ENCODE data around the gene LAMA4.

DNA sequence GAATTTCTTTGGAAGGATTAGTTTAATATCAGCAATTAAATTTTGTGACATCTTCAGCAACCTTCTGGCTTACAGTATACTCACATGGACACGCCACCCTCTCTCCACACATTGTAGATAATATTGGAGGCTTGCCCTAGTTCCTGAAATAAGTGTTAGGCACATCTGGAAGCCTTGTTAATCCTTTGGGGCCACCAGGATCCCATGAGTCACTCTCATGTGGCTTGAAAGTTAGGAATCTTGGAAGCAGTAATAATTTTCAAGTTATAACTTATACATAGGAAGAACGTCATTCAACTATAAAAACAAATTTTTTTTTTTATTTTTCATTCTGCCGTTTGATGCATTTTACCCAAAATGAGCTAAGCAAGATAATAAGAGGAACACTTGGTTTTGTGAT lies 20.5 kb downstream of the LAMA4 start:
- TF ChIP-seq, protein P1, sequence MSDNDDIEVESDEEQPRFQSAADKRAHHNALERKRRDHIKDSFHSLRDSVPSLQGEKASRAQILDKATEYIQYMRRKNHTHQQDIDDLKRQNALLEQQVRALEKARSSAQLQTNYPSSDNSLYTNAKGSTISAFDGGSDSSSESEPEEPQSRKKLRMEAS (IDR thresholded peaks at IDR 0.05): no peak
- no peak for TF ChIP-seq EP300 (IDR thresholded peaks at IDR 0.05; ENCODE audit: borderline replicate concordance)
- no peak for TF ChIP-seq CREB1 (IDR thresholded peaks at IDR 0.05; ENCODE audit: low read depth)
- TF ChIP-seq, protein P2, sequence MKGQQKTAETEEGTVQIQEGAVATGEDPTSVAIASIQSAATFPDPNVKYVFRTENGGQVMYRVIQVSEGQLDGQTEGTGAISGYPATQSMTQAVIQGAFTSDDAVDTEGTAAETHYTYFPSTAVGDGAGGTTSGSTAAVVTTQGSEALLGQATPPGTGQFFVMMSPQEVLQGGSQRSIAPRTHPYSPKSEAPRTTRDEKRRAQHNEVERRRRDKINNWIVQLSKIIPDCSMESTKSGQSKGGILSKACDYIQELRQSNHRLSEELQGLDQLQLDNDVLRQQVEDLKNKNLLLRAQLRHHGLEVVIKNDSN (IDR thresholded peaks at IDR 0.05): no peak
- TF ChIP-seq TAF1 (IDR thresholded peaks at IDR 0.05; ENCODE audit: low read depth): no peak
- TF ChIP-seq CEBPB (IDR thresholded peaks at IDR 0.05): no peak
- TF ChIP-seq NFIC (IDR thresholded peaks at IDR 0.05): no peak
- TF ChIP-seq YY1 (IDR thresholded peaks at IDR 0.05; ENCODE audit: low read depth): no peak
- no peak for TF ChIP-seq FOXM1 (IDR thresholded peaks at IDR 0.05; ENCODE audit: borderline replicate concordance, low read depth)
- TF ChIP-seq, protein P3, sequence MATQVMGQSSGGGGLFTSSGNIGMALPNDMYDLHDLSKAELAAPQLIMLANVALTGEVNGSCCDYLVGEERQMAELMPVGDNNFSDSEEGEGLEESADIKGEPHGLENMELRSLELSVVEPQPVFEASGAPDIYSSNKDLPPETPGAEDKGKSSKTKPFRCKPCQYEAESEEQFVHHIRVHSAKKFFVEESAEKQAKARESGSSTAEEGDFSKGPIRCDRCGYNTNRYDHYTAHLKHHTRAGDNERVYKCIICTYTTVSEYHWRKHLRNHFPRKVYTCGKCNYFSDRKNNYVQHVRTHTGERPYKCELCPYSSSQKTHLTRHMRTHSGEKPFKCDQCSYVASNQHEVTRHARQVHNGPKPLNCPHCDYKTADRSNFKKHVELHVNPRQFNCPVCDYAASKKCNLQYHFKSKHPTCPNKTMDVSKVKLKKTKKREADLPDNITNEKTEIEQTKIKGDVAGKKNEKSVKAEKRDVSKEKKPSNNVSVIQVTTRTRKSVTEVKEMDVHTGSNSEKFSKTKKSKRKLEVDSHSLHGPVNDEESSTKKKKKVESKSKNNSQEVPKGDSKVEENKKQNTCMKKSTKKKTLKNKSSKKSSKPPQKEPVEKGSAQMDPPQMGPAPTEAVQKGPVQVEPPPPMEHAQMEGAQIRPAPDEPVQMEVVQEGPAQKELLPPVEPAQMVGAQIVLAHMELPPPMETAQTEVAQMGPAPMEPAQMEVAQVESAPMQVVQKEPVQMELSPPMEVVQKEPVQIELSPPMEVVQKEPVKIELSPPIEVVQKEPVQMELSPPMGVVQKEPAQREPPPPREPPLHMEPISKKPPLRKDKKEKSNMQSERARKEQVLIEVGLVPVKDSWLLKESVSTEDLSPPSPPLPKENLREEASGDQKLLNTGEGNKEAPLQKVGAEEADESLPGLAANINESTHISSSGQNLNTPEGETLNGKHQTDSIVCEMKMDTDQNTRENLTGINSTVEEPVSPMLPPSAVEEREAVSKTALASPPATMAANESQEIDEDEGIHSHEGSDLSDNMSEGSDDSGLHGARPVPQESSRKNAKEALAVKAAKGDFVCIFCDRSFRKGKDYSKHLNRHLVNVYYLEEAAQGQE (IDR thresholded peaks at IDR 0.05; ENCODE audit: low read depth): no peak
